ENCODE data around the gene PDE6B.

DNA sequence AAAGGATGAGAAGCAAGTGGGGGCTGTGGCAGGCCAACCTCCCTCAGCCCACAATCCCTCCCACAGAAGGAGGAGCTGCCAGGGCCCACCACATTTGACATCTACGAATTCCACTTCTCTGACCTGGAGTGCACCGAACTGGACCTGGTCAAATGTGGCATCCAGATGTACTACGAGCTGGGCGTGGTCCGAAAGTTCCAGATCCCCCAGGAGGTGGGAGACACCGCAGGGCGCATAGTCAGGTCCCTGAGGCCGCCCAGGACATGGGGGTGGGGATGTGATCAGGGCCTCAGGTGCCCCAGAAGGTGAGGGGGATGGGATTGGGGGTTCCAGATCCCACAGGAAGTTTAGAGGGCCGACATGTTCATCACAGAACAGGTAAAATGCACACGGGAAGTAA lies 35.0 kb downstream of the PDE6B start:
- TF ChIP-seq, protein P1, sequence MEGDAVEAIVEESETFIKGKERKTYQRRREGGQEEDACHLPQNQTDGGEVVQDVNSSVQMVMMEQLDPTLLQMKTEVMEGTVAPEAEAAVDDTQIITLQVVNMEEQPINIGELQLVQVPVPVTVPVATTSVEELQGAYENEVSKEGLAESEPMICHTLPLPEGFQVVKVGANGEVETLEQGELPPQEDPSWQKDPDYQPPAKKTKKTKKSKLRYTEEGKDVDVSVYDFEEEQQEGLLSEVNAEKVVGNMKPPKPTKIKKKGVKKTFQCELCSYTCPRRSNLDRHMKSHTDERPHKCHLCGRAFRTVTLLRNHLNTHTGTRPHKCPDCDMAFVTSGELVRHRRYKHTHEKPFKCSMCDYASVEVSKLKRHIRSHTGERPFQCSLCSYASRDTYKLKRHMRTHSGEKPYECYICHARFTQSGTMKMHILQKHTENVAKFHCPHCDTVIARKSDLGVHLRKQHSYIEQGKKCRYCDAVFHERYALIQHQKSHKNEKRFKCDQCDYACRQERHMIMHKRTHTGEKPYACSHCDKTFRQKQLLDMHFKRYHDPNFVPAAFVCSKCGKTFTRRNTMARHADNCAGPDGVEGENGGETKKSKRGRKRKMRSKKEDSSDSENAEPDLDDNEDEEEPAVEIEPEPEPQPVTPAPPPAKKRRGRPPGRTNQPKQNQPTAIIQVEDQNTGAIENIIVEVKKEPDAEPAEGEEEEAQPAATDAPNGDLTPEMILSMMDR (conservative IDR thresholded peaks at IDR 0.05 in 1 of 2, IDR thresholded peaks at IDR 0.05 in 1 of 2; ENCODE audit: extremely low read depth in 1 of 2, insufficient read depth in 1 of 2, low read depth in 1 of 2, low read length in 2 of 2): no peak
- no peak for TF ChIP-seq EZH2 (IDR thresholded peaks at IDR 0.05; ENCODE audit: borderline replicate concordance, low read length)
